Right ventricle myocardium superior (tissue), 1 donor: ENCODE results near the gene ABCD1. TPM values are rescaled to one million over a fixed set of nuclear protein-coding genes. Genes with fewer than 3 reads are reported as not detected.
"Not testable (repeated sequence)": the region's sequence is repeated elsewhere in the genome, so short reads cannot be mapped to it uniquely, and the experiment has no call there.

Experiments
- ATAC-seq: fragments of 200-7000 bp; cut with Tn5 transposase; one replicate; pipeline ENCODE4 v1.9.1; 2020; ENCODE audit warnings: mild to moderate bottlenecking; ENCODE audit not compliant: poor library complexity
- DNase-seq: peaks from one replicate; pipeline ENCODE4 v3.0.0-alpha.2; 2020
- intact Hi-C: fragments of 100-400 bp; cut with DNase I; formaldehyde crosslinking; loops from one replicate; pipeline ENCODE4 v1.11.2; 2022
- total RNA-seq: library from RNA; stranded (reverse); fragmentation: NEBNext Ultra II Directional; extraction: Animal tissue kit (Norgen Biotek cat#: 25700); gene quantifications from one replicate; pipeline ENCODE4 v1.2.1, GENCODE V29; 2021
- donor health status: DM: no; HTN: yes; CAD: no; lungs with severe emphysema.

The ABCD1 gene
- total RNA-seq, 1 donor from 2014 or later, result 14.7 TPM

DNA sequence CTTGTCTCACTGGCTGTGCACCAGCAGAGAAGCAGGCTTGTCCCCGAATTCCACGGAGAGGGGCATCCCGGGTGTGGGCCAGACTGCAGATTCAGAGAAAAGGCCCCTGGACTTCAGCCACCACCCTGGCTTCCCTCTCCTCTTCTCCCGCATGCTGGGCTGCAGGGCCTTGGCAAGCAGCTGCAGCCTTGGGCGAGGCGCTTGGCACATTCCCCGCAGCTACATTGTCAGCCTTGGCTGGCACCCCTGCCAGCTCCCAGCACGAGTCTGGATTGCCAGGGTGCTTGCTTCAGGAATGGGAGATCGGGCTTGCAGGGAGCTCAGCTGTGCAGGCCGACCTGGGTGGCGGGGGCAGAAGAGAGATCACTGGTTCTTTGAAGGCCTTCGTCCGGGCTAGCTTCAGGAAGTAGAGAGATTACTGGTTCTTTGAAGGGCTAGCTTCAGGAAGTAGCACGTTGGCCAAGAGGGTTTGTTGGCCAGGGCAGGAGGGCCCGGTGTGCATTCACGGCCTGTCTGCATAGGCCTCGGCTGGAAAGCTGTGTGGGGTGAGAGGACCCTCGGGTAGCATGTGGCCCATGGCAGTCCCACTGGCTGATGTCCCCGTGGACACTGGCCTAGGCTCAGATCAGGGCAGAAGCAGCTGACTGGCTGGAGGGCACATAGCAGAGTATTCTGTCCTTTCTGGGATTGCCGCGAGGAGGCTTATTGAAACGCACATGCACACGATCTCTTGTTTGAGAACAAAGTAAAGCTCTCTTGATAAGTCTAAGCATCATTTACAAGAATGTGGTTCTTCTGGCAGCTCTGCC is 2.7 kb downstream of the ABCD1 start:
- intact Hi-C loops, result no loop called here
- DNase-seq, result peak; percentile 75
- ATAC-seq, result peak; percentile 44

DNA sequence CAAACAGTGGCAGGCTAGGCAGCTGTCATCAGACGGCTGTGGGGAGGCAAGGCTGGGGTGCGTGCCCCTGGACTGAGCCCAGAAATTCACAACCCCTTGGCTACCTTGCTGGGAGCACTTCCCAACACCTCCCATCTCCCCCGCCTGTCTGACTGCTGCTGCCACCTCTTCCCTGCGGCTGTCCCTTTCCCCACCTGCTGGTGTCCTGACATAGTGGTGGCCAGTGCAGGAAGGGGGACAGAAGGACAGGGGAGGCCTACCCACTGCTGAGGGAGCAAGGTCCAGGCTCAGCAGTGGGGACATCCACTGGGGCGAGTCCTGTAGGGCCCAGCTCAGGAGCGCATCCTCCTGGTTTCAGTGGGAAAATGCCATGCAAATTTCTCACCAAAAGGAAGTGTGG is 3.4 kb downstream of the ABCD1 start:
- ATAC-seq, result no peak
- intact Hi-C loops, result no loop called here

DNA sequence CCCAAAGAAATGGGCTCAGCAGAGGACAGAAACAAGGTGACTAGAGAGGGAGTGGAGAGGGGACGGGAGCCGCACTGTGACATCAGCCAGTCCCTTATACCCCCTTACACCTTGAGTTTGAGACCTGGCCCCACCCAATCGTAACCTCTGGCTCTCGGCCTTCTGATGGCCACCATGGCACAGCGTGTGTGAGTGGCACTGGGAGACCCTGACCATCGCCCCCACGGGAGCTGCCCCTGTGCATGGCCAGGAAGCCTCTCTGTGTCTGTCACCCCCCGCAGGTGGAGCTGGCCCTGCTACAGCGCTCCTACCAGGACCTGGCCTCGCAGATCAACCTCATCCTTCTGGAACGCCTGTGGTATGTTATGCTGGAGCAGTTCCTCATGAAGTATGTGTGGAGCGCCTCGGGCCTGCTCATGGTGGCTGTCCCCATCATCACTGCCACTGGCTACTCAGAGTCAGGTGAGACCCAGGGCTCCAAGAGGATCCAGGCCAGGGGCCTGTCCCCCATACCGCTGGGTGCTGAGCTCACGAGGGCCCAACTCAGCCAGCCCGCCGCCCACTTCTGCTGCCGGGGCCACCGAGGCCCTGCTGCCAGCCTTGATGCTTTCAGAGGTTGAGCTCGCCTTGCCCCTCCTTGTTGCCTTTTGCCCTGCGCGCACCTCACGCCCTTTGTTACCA is 4.4 kb downstream of the ABCD1 start:
- ATAC-seq, result no peak
- intact Hi-C loops, result no loop called here
- DNase-seq, result no peak

More for the DNA sequence above, 3.4 kb downstream of the ABCD1 start:
- no peak for DNase-seq

DNA sequence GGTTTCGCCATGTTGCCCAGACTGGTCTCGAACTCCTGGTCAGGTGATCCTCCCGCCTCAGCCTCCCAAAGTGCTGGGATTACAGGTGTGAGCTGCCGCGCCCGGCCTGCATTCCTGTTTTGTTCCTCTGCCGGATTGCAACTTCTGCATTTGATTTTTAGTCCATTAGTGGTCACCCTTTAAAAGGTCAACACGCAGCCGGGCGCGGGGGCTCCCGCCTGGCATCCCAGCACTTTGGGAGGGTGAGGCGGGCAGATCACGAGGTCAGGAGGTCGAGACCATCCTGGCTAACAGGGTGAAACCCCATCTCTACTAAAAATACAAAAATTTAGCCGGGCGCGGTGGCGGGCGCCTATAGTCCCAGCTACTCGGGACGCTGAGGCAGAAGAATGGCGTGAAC is 5.5 kb downstream of the ABCD1 start:
- intact Hi-C loops, DNase-seq, ATAC-seq: not testable (repeated sequence)

DNA sequence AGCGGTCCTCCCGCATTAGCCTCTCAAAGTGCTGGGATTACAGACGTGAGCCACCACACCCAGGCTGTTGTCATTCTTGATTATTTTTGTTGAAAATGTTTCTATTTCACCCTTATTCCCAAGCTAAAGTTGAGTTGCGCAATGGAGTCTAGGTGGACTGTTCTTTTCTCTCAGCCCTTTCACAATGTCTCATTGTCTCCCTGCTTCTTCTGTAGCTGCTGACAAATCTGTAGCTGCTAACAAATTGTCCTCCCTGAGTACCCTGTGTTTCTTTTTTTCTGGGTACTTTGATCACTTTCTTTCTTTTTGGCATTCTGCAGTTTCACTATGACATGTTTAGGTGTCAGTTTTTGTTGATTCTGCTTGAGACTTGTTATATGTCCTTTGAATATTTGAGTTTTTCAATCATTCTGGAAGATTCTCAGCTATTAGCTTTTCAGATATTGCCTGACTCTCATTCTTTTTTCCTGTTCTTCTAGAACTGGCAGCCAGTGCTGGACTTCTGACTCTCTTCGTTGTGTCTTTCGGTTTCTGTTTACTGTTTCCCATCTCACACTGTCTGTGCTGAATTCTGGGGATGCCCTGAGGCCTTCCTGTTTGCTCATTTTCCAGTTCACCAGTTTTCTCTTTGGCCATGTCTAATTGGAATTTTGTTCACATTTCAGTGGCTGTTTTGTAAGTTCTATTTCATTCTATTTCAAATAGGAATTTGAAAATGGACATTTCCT is 6.6 kb downstream of the ABCD1 start:
- no peak for DNase-seq
- no peak for ATAC-seq
- intact Hi-C loops, result no loop called here

DNA sequence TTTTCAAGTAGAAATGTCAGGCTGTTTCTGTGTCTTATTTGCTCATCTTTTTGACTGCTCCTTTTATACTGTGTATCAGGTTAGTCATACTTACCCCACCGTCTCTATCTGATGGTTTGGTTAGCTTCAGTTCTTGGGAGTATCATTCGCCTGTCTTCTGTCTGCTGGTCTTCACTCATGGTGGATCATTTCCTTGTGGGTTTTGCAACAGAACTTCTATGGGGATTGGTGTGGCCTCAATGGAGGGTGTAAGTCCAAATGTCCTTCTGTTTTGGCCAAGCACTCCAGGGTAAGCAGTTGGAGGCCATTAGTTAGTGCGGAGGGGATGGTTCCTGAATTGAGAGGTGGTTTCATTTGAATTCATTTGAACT is 7.2 kb downstream of the ABCD1 start:
- DNase-seq (no peak), ATAC-seq (no peak)
- intact Hi-C loops, result no loop called here

DNA sequence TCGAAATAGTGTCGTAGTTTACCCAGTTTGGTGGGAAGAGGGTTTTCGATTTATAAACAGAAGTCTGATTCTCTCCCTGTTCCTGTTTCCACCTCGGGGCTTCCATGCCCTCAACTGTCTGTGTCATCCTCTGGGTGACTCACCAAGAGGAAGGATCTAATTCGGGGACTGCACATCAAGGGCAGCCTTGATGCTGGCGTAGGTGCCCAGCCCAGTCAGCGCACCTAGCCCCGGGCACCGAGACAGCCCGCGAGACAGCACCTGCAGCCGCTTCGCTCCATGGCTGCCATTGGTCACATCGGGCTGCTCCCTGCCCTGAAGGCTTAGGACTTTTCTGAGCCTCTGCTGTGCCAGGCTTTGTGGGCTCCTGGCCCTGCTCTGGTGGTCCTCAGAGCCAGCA is 7.7 kb downstream of the ABCD1 start:
- DNase-seq (no peak), ATAC-seq (no peak)
- intact Hi-C loops, result no loop called here

DNA sequence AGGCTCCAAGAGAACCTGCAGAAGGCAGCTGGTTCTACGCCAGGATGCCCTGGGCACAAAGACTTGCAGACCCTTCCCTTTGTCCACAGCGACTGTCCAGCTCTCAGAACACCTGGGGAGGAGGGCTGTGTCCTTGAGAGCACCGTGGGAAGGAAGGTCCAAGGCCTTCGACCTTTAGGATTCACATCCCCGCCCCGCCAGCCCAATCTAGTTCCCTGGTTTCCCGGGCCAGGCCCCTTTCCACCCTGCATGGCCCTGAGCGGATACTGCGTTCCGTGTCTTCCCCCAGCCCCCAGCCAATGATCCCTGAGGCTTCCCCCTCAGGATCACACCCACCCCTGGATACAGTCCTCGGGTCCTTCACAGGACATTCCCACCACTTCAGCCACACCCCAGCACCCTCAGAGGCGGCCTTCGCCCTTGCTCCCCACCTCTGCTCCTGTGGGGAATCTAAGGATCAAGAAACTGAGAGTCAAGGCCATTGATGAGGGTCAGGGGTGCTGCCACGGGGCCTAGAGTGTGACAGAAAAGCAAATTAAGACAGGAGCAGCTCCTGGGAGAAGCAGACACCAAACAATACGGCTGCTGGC is 9.1 kb downstream of the ABCD1 start:
- intact Hi-C loops, result no loop called here
- DNase-seq, result no peak
- ATAC-seq, result no peak

DNA sequence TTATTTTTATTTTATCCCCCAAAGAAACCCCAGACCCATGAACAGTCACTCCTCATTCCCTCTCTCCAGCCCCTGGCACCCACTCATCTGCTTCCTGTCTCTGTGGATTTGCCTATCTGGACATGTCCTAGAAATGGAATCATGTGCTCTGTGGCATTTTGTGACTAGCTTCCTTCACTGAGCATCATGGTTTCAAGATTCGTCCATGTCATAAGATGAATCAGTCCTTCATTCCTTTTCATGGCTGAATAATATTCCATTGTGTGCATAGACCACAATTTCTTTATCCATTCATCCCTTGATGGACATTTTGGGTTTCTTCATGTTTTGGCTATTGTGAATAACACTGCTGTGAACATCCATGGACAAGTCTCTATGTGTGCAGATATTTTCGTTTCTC is 10.2 kb downstream of the ABCD1 start:
- DNase-seq (no peak), ATAC-seq (no peak)
- intact Hi-C loops, result no loop called here

DNA sequence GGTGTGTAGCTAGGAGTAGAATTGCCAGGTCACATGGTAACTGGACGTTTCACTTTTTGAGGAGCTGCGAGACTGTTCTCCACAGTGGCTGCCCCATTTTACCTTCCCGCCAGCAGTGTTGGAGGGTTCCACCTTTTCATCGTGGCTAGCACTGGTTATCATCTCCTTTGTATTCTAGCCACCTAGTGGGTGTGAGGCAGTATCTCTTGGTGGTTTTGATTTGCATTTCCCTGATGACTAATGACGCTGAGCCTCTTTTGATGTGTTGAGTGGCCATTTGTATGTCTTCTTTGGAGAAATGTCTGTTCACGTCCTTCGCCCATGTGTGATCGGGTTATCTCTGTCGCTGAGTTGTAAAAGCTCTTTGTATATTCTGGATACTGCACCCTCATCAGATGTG is 10.6 kb downstream of the ABCD1 start:
- intact Hi-C loops, result no loop called here
- DNase-seq (no peak), ATAC-seq (no peak)

DNA sequence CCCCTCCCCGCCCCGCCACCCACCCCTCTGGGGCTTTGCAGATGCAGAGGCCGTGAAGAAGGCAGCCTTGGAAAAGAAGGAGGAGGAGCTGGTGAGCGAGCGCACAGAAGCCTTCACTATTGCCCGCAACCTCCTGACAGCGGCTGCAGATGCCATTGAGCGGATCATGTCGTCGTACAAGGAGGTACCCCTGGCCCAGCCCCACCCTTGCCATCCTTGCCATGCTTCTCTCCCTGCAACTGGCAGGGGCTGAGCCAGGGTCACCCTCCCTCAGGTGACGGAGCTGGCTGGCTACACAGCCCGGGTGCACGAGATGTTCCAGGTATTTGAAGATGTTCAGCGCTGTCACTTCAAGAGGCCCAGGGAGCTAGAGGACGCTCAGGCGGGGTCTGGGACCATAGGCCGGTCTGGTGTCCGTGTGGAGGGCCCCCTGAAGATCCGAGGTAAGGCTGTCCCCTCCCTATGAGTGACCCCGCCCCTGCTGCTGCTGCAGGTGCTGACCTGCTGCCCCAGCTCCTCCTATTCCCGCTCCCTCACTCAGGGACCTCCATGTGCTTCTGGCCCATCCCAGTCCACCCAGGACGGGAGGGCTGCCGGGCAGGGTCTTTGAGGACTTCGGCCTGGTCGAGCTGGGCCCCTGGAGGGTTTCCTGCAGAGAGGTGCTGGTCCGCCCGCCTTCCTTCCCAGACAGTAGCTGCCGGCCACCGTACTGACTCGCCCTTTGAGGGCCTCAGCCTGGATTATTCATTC is 11.6 kb downstream of the ABCD1 start:
- DNase-seq, result no peak
- intact Hi-C loops, result no loop called here
- no peak for ATAC-seq

DNA sequence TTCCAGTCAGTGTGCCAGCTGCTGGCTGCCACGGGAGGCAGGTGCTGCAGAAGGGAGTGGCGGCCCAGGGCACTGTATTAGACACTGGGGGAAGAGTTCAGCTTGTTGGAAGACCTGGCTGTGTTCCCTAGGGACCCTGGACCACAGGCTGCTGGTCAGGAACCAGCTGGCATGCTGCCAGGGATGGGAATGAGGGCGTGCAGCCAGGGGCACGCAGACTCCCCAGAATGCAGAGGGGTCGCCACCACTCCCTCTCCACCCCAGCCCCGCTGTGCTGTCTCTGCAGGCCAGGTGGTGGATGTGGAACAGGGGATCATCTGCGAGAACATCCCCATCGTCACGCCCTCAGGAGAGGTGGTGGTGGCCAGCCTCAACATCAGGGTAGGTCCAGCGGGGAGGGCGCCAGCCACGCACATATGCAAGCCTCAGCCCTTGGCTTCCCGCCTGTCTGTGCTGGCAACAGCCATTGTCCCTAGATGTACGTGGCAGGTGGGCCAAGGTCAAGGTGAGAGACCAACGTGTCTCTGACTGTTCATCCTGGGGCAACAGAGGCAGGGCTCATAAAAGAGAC is 12.3 kb downstream of the ABCD1 start:
- intact Hi-C loops, result no loop called here
- DNase-seq (no peak), ATAC-seq (no peak)

DNA sequence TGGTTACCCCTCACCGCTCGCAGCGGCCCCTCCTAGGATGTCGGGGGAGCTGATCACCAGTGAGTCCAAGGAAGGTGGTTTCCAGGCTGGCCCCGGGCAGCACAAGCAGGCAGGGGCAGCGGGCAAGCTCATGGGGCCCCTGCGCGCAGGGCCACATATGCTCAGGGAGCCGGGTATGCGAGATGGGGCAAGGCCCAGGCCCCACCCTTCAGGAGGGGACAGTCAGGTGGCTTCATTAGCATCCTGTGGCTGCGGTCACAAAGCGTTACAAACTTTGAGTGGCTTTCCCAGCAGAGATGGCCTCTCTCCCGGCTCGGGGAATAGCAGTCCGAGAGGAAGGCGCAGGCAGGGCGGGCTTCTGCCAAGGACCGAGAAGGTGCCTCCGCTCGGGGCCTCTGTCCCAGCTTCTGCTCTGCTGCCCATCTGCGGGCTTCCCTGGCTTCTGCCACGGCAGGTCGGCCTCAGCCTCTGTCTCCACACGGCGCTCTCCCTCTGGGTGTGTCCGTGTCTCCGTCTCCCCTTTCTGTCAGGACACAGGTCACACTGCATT is 13.5 kb downstream of the ABCD1 start:
- ATAC-seq (no peak), DNase-seq (no peak)
- intact Hi-C loops, result no loop called here

DNA sequence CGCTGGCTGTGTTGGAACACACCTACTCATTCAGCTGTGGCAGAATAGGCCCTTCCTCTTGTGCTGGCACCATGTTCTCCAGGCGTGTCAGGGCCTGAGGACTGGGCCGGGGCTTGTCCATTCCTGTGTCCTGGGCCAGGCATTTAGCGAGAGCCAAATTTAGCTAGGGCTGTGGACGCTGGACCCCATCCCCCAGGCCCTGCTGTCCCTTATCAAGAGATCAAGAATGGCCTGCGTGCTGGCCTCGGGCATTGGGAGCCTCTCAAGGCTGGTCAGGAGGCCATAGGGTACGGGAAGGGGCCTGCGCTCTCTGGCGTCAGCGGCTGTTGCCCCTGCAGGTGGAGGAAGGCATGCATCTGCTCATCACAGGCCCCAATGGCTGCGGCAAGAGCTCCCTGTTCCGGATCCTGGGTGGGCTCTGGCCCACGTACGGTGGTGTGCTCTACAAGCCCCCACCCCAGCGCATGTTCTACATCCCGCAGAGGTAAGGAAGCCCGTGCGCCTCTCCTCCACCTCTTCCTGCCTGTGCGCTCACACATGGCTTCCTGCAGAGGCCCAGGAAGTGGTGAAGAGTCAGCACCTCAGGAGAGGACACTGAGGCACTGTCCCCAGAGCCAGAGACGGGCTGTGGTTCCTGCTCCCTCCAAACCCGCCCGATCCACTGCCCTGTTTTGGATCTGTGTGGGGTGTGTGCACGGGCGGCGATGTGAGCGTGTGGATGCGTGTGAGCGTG is 15.3 kb downstream of the ABCD1 start:
- ATAC-seq (no peak), DNase-seq (no peak)
- intact Hi-C loops, result no loop called here

DNA sequence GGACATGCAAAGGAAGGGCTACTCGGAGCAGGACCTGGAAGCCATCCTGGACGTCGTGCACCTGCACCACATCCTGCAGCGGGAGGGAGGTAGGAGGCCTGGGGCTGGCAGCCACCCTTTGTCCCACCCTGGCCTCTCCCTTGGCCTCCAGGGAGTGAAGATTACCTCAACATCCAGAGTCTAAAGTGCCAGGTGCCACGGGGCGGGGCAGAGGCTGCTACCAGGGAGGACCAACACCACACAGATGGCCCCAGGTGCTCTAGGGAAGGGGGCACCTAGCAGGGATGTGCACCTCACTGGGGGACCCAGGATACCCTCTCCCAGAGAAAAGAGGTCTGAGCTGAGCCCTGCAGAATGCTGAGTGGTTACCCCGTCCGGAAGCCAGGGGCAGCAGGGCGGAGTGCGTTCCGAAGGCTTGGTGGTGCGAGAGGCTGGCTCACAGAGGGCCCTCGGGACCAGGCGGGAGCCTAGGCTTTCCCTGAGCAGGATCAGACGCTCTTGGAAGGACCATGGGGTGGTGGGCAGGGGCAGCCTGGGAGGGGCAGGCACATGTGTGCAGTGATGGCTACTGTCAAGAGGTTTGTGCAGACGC is 16.1 kb downstream of the ABCD1 start:
- intact Hi-C loops, result no loop called here
- ATAC-seq (no peak), DNase-seq (no peak)

DNA sequence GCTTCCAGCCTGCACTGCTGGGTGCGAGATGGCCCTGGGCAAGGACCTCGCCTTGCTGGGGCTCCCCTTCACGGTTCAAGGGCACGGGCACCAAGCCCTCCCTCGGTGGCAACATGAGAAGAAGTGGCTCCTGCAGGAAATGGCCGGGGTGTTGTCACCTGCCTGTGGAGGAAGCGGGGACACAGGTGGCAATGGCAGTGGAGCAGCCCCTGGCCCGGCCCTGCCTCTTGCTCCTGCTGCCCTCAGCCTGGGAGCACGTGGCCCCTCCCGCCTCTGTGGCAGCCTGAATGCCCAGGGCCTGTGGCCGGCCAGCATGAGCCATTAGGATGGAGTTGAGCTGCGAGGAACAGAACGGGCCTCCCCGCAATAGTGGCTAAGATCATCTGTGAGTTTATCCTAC is 16.8 kb downstream of the ABCD1 start:
- intact Hi-C loops, result no loop called here

DNA sequence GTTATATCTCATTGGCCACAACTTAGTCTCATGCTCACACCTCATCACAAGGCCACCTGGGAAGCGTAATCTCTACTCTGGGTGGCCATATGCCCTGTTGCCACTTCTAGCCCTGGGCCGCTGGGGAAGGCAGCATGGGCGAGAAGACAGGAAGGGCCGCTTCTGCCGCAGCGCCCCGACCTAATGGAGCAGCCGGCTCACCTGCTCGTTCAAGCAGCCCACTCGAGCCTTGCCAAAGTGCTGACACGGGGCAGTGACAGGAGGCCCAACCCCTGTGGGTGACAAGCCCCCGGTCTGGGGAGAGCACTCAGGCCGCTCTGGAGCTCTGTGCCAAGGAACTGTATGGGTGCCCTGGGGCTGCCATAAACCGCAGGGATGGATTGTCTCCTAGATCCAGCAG is 17.5 kb downstream of the ABCD1 start:
- intact Hi-C loops, ATAC-seq, DNase-seq: not testable (repeated sequence)

More for the DNA sequence above, 16.8 kb downstream of the ABCD1 start:
- no peak for ATAC-seq
- no peak for DNase-seq
